HepG2 (cell line): ENCODE measurements around the gene PRIMA1. TPM values are rescaled to one million over a fixed set of nuclear protein-coding genes. Genes with fewer than 3 reads are reported as not detected.

Source experiments
- GPN1 ChIP-seq: sonication (generic); formaldehyde crosslinking; IDR thresholded peaks from 2 replicates; pipeline ENCODE4 v1.5.1; 2020; ENCODE audit warnings: missing genetic modification reagents, borderline replicate concordance
- JUND ChIP-seq: sonication (generic); formaldehyde crosslinking; IDR thresholded peaks from 2 replicates; pipeline ENCODE4 v1.8.0; 2022; ENCODE audit warnings: mild to moderate bottlenecking, missing genetic modification reagents
- NCOA2 ChIP-seq: sonication (generic); formaldehyde crosslinking; IDR thresholded peaks from 2 replicates; pipeline ENCODE4 v1.8.0; 2022; ENCODE audit warnings: inconsistent platforms
- NFE2L1 ChIP-seq: sonication (generic); formaldehyde crosslinking; IDR thresholded peaks from 2 replicates; pipeline ENCODE4 v1.4.0; 2020; ENCODE audit warnings: missing genetic modification reagents, mild to moderate bottlenecking, borderline replicate concordance
- NR1H2 ChIP-seq: sonication (generic); formaldehyde crosslinking; IDR thresholded peaks from 2 replicates; pipeline ENCODE4 v1.8.1; 2022; ENCODE audit warnings: low read depth, missing genetic modification reagents, borderline replicate concordance
- PLRG1 ChIP-seq: fragments of 450-650 bp; conservative IDR thresholded peaks from 2 replicates; pipeline ENCODE4 v1.6.1; 2016
- RXRB ChIP-seq: IDR thresholded peaks from 2 replicates; pipeline ENCODE4 v1.6.1; 2016; ENCODE audit warnings: borderline replicate concordance, missing genetic modification reagents, missing compliant biosample characterization
- SATB2 ChIP-seq: sonication (generic); formaldehyde crosslinking; IDR thresholded peaks from 2 replicates; pipeline ENCODE4 v1.5.0; 2020; ENCODE audit warnings: missing genetic modification reagents
- TEAD2 ChIP-seq: sonication (generic); formaldehyde crosslinking; IDR thresholded peaks from 2 replicates; pipeline ENCODE4 v1.9.0; 2021; ENCODE audit warnings: missing genetic modification reagents
- ZBTB33 ChIP-seq: sonication (generic); formaldehyde crosslinking; IDR thresholded peaks from 2 replicates; pipeline ENCODE4 v1.4.0; 2020; ENCODE audit warnings: missing genetic modification reagents
- ZFP91 ChIP-seq: sonication (generic); formaldehyde crosslinking; IDR thresholded peaks from 2 replicates; pipeline ENCODE4 v1.9.0; 2022; ENCODE audit warnings: missing genetic modification reagents, mild to moderate bottlenecking, borderline replicate concordance
- ZNF20 ChIP-seq: sonication (generic); formaldehyde crosslinking; IDR thresholded peaks from 2 replicates; pipeline ENCODE4 v1.4.0; 2020; ENCODE audit warnings: mild to moderate bottlenecking, moderate library complexity, missing genetic modification reagents
- ZNF282 ChIP-seq: fragments of 450-650 bp; IDR thresholded peaks from 2 replicates; pipeline ENCODE4 v1.6.1; 2018; ENCODE audit not compliant: partially characterized antibody
- ZNF333 ChIP-seq: sonication (generic); formaldehyde crosslinking; IDR thresholded peaks from 2 replicates; pipeline ENCODE4 v1.4.0; 2020; ENCODE audit warnings: mild to moderate bottlenecking, missing genetic modification reagents, borderline replicate concordance
- ZNF407 ChIP-seq: sonication (generic); formaldehyde crosslinking; IDR thresholded peaks from one replicate; pipeline ENCODE4 v1.5.1; 2020; ENCODE audit warnings: mild to moderate bottlenecking, missing genetic modification reagents; ENCODE audit errors: not compliant biosample characterization
- polyA plus RNA-seq, 8 experiments: library from polyadenylated mRNA; depleted of rRNA in 3 of 8; stranded (reverse) in 7 of 8; unstranded in 1 of 8; fragments of >200 nt; fragmentation: Illumina TruSeq in 4 of 8; extraction: Trizol in 4 of 8; gene quantifications; 2 replicates each; pipeline versions ENCODE4 v1.2.1 to v1.2.3, GENCODE V29; 2011 to 2016; ENCODE audit warnings: low read depth in 4 of 8, missing spikeins in 1 of 8, mixed read lengths in 1 of 8; ENCODE audit not compliant: insufficient read depth in 1 of 8
- total RNA-seq, 5 experiments: library from RNA; depleted of rRNA; stranded (reverse); fragments of >200 nt; fragmentation: Illumina TruSeq; extraction: Trizol; gene quantifications; 2 replicates each; pipeline ENCODE4 v1.2.3, GENCODE V29; 2016; ENCODE audit warnings: low read depth in 1 of 5

The PRIMA1 gene
- total and polyA plus RNA-seq, 2 of the 13 experiments (the other 11 are each of a cell fraction or from before 2014, with no cell fraction given): 2.4 to 3.2 TPM

GRCh38 chr14:93709249-93709648, 79.0 kb downstream of the PRIMA1 start (continued):
- no peak for TF ChIP-seq ZNF407 (CRISPR knock-in tag)
- no peak for TF ChIP-seq ZFP91 (CRISPR knock-in tag)
- no peak for TF ChIP-seq NR1H2 (CRISPR knock-in tag)
- TF ChIP-seq ZNF20 (CRISPR knock-in tag): no peak
- TF ChIP-seq TEAD2 (CRISPR knock-in tag): no peak
- TF ChIP-seq NFE2L1: no peak
- no peak for TF ChIP-seq SATB2 (CRISPR knock-in tag)
- TF ChIP-seq RXRB (CRISPR knock-in tag): no peak
- no peak for TF ChIP-seq NCOA2 (CRISPR knock-in tag)
- no peak for TF ChIP-seq ZNF282
- no peak for TF ChIP-seq ZBTB33 (CRISPR knock-in tag)
- TF ChIP-seq GPN1: no peak
- no peak for TF ChIP-seq PLRG1
- TF ChIP-seq ZNF333 (CRISPR knock-in tag): no peak
- TF ChIP-seq JUND (CRISPR knock-in tag): 0 out of 2 replicates have a peak, but pooled peaks have one; percentile 49
